K562 (cell line): ENCODE data around the gene PRKRIP1. TPM values are rescaled to one million over a fixed set of nuclear protein-coding genes. Genes with fewer than 3 reads are reported as not detected.

Experiments
- CBFA2T3 ChIP-seq: fragments of 450-650 bp; IDR thresholded peaks from 2 replicates; pipeline ENCODE4 v1.6.1; 2017
- ELF2 ChIP-seq: fragments of 250-450 bp; sonication (Bioruptor Pico); IDR thresholded peaks from 2 replicates; pipeline ENCODE4 v1.5.0; 2021; ENCODE audit warnings: mild to moderate bottlenecking
- EP400 ChIP-seq: fragments of 450-650 bp; IDR thresholded peaks from 2 replicates; pipeline ENCODE4 v1.6.1; 2017; ENCODE audit warnings: antibody characterized with exemption, mild to moderate bottlenecking, moderate library complexity
- EWSR1 ChIP-seq: fragments of 450-650 bp; IDR thresholded peaks from 2 replicates; pipeline ENCODE4 v1.6.1; 2018; ENCODE audit warnings: borderline replicate concordance, mild to moderate bottlenecking, low read depth, moderate library complexity; ENCODE audit not compliant: partially characterized antibody
- FOXJ2 ChIP-seq: fragments of 200-800 bp; sonication (Bioruptor generic); IDR thresholded peaks from 2 replicates; pipeline ENCODE4 v1.6.1; 2016; ENCODE audit warnings: missing genetic modification characterization, missing compliant biosample characterization
- KLF10 ChIP-seq: fragments of 250-450 bp; sonication (Bioruptor Pico); IDR thresholded peaks from 2 replicates; pipeline ENCODE4 v1.6.1; 2021; ENCODE audit warnings: matching md5 sums
- MTF1 ChIP-seq: fragments of 250-450 bp; sonication (Bioruptor Pico); IDR thresholded peaks from 2 replicates; pipeline ENCODE4 v1.9.0; 2021; ENCODE audit warnings: moderate library complexity, mild to moderate bottlenecking, inconsistent platforms, borderline replicate concordance
- NEUROD1 ChIP-seq: fragments of 150-350 bp; IDR thresholded peaks from 2 replicates; pipeline ENCODE4 v1.6.1; 2014; ENCODE audit warnings: borderline replicate concordance, low read length, low read depth; ENCODE audit not compliant: partially characterized antibody
- RBFOX2 ChIP-seq: fragments of 200-400 bp; formaldehyde crosslinking; IDR thresholded peaks from 2 replicates; pipeline ENCODE4 v1.6.1; 2017; ENCODE audit warnings: low read depth, mild to moderate bottlenecking, low read length, moderate library complexity
- SMAD3 ChIP-seq: fragments of 450-650 bp; formaldehyde crosslinking; conservative IDR thresholded peaks from 2 replicates; pipeline ENCODE4 v1.4.0; 2020; ENCODE audit warnings: mild to moderate bottlenecking
- STAT5A ChIP-seq: IDR thresholded peaks from 2 replicates; pipeline ENCODE4 v1.6.1; 2012; ENCODE audit warnings: low read length, inconsistent platforms, borderline replicate concordance
- TEAD2 ChIP-seq: fragments of 450-650 bp; IDR thresholded peaks from 2 replicates; pipeline ENCODE4 v1.6.1; 2016; ENCODE audit warnings: missing genetic modification characterization, control low read depth, missing compliant biosample characterization
- TRIM28 ChIP-seq: fragments of 450-650 bp; IDR thresholded peaks from 2 replicates; pipeline ENCODE4 v1.6.1; 2017
- ZKSCAN3 ChIP-seq: fragments of 250-450 bp; sonication (Bioruptor Pico); IDR thresholded peaks from 2 replicates; pipeline ENCODE4 v1.4.0; 2020
- ZNF263 ChIP-seq: sonication (generic); formaldehyde crosslinking; IDR thresholded peaks from 2 replicates; pipeline ENCODE4 v1.8.0; 2022; ENCODE audit warnings: mild to moderate bottlenecking, missing genetic modification reagents, borderline replicate concordance
- ZNF586 ChIP-seq: fragments of 450-650 bp; formaldehyde crosslinking; conservative IDR thresholded peaks from 2 replicates; pipeline ENCODE4 v1.4.0; 2020; ENCODE audit warnings: mild to moderate bottlenecking, moderate library complexity
- ZNF695 ChIP-seq: fragments of 450-650 bp; formaldehyde crosslinking; IDR thresholded peaks from 2 replicates; pipeline ENCODE4 v1.4.0; 2020; ENCODE audit warnings: mild to moderate bottlenecking, moderate library complexity
- ZNF76 ChIP-seq: fragments of 250-450 bp; sonication (Bioruptor Pico); IDR thresholded peaks from 2 replicates; pipeline ENCODE4 v1.4.0; 2020; ENCODE audit warnings: mild to moderate bottlenecking, moderate library complexity, borderline replicate concordance
- polyA plus RNA-seq, 8 experiments: library from polyadenylated mRNA; depleted of rRNA in 4 of 8; stranded (reverse) in 5 of 8; unstranded in 3 of 8; fragments of >200 nt; fragmentation: Nextera tagmentation in 2 of 8; fragmentation: Illumina TruSeq in 1 of 8; extraction: Ambion mirVana in 2 of 8; extraction: Trizol in 1 of 8; gene quantifications; 2 replicates each; pipeline versions ENCODE4 v1.2.1 to v1.2.3, GENCODE V29; 2011 to 2014; ENCODE audit warnings: inconsistent platforms in 1 of 8, missing spikeins in 1 of 8
- total RNA-seq, 7 experiments: library from RNA; depleted of rRNA in 6 of 7; stranded (reverse); fragments of >200 nt in 6 of 7; fragmentation: Illumina TruSeq in 2 of 7; extraction: Trizol in 2 of 7; gene quantifications; 2 replicates each; pipeline versions ENCODE4 v1.2.1 to v1.2.3, GENCODE V29; 2011 to 2021; ENCODE audit warnings: low replicate concordance in 1 of 7
- TF ChIP-seq, protein P1 (sequence below): fragments of 250-450 bp; sonication (Bioruptor Pico); IDR thresholded peaks from 2 replicates; pipeline ENCODE4 v1.8.0; 2022; ENCODE audit warnings: moderate library complexity, mild to moderate bottlenecking, inconsistent platforms
- TF ChIP-seq, protein P2 (sequence below), 2 experiments: fragments of 450-650 bp; formaldehyde crosslinking in 1 of 2; IDR thresholded peaks; 2 replicates each; pipeline versions ENCODE4 v1.4.0 to v1.6.1; 2014 to 2020; ENCODE audit warnings: mild to moderate bottlenecking in 2 of 2, borderline replicate concordance in 1 of 2, low read depth in 1 of 2

The PRKRIP1 gene
- total and polyA plus RNA-seq, 9 of the 15 experiments (the other 6 are each of a cell fraction or from before 2014, with no cell fraction given), result 14.9 to 52.1 (median 19.8) TPM

DNA sequence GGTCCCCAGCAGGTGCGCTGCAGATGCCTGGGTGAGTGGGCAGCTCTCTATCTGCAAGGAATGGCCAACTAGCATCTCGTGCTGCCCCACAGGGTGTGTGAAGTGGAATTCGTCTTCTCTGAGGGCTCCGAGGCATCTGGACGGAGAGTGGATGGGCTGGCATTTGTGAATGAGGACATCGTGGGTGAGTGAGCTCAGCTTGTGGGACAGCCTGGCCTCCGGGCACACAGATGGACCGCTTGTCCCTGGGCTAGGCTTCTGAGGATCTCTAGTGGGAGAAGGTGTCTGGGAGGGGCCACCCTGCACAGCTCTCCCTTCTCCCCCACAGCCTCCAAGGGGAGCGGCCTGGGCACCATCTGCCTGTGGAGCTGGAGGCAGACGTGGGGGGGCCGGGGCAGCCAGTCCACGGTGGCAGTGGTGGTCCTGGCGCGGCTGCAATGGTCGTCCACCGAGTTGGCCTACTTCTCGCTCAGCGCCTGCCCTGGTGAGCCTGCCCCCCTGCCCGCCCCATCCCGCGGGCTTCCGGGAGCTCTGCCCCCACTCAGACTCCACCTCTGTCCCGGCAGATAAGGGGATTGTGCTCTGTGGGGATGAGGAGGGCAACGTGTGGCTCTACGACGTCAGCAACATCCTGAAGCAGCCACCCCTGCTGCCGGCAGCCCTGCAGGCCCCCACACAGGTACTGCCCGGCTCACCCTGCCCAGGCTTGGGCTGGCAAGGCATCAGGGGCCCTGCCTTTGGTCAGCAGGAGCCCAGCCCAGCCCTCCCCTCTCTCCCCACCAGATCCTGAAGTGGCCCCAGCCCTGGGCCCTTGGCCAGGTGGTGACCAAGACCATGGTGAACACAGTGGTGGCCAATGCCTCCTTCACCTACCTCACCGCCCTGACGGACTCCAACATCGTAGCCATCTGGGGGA is 76.2 kb downstream of the PRKRIP1 start (continued):
- TF ChIP-seq FOXJ2 (no peak), EWSR1 (no peak), KLF10 (CRISPR knock-in tag) (no peak), TEAD2 (tag) (no peak), ZNF695 (no peak), ELF2 (no peak), ZNF586 (no peak), EP400 (no peak), STAT5A (no peak), ZNF76 (CRISPR knock-in tag) (no peak), NEUROD1 (no peak), ZKSCAN3 (CRISPR knock-in tag) (no peak), CBFA2T3 (peak; percentile 37), SMAD3 (no peak), RBFOX2 (peak; percentile 62), ZNF263 (CRISPR knock-in tag) (peak; percentile 64), TRIM28 (no peak), MTF1 (no peak)
- TF ChIP-seq, protein P1, sequence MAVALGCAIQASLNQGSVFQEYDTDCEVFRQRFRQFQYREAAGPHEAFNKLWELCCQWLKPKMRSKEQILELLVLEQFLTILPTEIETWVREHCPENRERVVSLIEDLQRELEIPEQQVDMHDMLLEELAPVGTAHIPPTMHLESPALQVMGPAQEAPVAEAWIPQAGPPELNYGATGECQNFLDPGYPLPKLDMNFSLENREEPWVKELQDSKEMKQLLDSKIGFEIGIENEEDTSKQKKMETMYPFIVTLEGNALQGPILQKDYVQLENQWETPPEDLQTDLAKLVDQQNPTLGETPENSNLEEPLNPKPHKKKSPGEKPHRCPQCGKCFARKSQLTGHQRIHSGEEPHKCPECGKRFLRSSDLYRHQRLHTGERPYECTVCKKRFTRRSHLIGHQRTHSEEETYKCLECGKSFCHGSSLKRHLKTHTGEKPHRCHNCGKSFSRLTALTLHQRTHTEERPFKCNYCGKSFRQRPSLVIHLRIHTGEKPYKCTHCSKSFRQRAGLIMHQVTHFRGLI (CRISPR knock-in tag), result no peak
- TF ChIP-seq, protein P2, sequence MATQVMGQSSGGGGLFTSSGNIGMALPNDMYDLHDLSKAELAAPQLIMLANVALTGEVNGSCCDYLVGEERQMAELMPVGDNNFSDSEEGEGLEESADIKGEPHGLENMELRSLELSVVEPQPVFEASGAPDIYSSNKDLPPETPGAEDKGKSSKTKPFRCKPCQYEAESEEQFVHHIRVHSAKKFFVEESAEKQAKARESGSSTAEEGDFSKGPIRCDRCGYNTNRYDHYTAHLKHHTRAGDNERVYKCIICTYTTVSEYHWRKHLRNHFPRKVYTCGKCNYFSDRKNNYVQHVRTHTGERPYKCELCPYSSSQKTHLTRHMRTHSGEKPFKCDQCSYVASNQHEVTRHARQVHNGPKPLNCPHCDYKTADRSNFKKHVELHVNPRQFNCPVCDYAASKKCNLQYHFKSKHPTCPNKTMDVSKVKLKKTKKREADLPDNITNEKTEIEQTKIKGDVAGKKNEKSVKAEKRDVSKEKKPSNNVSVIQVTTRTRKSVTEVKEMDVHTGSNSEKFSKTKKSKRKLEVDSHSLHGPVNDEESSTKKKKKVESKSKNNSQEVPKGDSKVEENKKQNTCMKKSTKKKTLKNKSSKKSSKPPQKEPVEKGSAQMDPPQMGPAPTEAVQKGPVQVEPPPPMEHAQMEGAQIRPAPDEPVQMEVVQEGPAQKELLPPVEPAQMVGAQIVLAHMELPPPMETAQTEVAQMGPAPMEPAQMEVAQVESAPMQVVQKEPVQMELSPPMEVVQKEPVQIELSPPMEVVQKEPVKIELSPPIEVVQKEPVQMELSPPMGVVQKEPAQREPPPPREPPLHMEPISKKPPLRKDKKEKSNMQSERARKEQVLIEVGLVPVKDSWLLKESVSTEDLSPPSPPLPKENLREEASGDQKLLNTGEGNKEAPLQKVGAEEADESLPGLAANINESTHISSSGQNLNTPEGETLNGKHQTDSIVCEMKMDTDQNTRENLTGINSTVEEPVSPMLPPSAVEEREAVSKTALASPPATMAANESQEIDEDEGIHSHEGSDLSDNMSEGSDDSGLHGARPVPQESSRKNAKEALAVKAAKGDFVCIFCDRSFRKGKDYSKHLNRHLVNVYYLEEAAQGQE (IDR thresholded peaks at IDR 0.05; ENCODE audit: borderline replicate concordance), result no peak
- TF ChIP-seq, protein P2 (CRISPR knock-in tag; IDR thresholded peaks at IDR 0.05; ENCODE audit: low read depth), result 0 out of 2 replicates have a peak, but pooled peaks have one; percentile 44
